ENCODE data around the gene GLI1.

GRCh38 chr12:57479043-57479375 lies 19.4 kb downstream of the GLI1 start:
- TF ChIP-seq CTCF (IDR thresholded peaks at IDR 0.05; ENCODE audit: low read length): peak; percentile 38; the same call in 1 of the 2 replicates
- no peak for TF ChIP-seq EZH2 (IDR thresholded peaks at IDR 0.05; ENCODE audit: borderline replicate concordance, low read length)
